K562 (cell line): Measurements from ENCODE around the gene RIMBP3C. TPM values are rescaled to one million over a fixed set of nuclear protein-coding genes. Genes with fewer than 3 reads are reported as not detected.
A peak's percentile ranks its signal among the peaks of the same experiment; 100 is the strongest.

Experiments used
- KDM5B ChIP-seq: fragments of 200-600 bp; sonication (generic); IDR thresholded peaks from 2 replicates; pipeline ENCODE4 v1.6.1; 2012; ENCODE audit warnings: low read depth, mild to moderate bottlenecking, moderate library complexity, low read length, control low read depth, inconsistent platforms; ENCODE audit not compliant: insufficient replicate concordance
- NCOA1 ChIP-seq: fragments of 450-650 bp; IDR thresholded peaks from 2 replicates; pipeline ENCODE4 v1.6.1; 2016; ENCODE audit warnings: low read depth
- ZNF224 ChIP-seq: sonication (generic); formaldehyde crosslinking; IDR thresholded peaks from 2 replicates; pipeline ENCODE4 v1.8.0; 2022; ENCODE audit warnings: mild to moderate bottlenecking, missing genetic modification reagents
- polyA plus RNA-seq, 8 experiments: library from polyadenylated mRNA; depleted of rRNA in 4 of 8; stranded (reverse) in 5 of 8; unstranded in 3 of 8; fragments of >200 nt; fragmentation: Nextera tagmentation in 2 of 8; fragmentation: Illumina TruSeq in 1 of 8; extraction: Ambion mirVana in 2 of 8; extraction: Trizol in 1 of 8; gene quantifications; 2 replicates each; pipeline versions ENCODE4 v1.2.1 to v1.2.3, GENCODE V29; 2011 to 2014; ENCODE audit warnings: inconsistent platforms in 1 of 8, missing spikeins in 1 of 8
- total RNA-seq, 7 experiments: library from RNA; depleted of rRNA in 6 of 7; stranded (reverse); fragments of >200 nt in 6 of 7; fragmentation: Illumina TruSeq in 2 of 7; extraction: Trizol in 2 of 7; gene quantifications; 2 replicates each; pipeline versions ENCODE4 v1.2.1 to v1.2.3, GENCODE V29; 2011 to 2021; ENCODE audit warnings: low replicate concordance in 1 of 7
- TF ChIP-seq, protein P1 (sequence below), 2 experiments: fragments of 150-350 bp in 1 of 2; IDR thresholded peaks; 2 replicates each; pipeline ENCODE4 v1.6.1; 2012 to 2016; ENCODE audit warnings: low read depth in 2 of 2, low read length in 2 of 2, mild to moderate bottlenecking in 1 of 2, moderate library complexity in 1 of 2
- TF ChIP-seq, protein P2 (sequence below): sonication (generic); formaldehyde crosslinking; IDR thresholded peaks from 2 replicates; pipeline ENCODE4 v1.8.1; 2023; ENCODE audit warnings: missing genetic modification reagents, mild to moderate bottlenecking, borderline replicate concordance
- TF ChIP-seq, protein P3 (sequence below): sonication (generic); formaldehyde crosslinking; IDR thresholded peaks from 2 replicates; pipeline ENCODE4 v1.8.1; 2023; ENCODE audit warnings: mild to moderate bottlenecking, missing genetic modification reagents

RIMBP3C gene
- total and polyA plus RNA-seq, 9 of the 15 experiments (the other 6 are each of a cell fraction or from before 2014, with no cell fraction given): 0.09 to 0.98 (median 0.17) TPM; not detected in 2

DNA sequence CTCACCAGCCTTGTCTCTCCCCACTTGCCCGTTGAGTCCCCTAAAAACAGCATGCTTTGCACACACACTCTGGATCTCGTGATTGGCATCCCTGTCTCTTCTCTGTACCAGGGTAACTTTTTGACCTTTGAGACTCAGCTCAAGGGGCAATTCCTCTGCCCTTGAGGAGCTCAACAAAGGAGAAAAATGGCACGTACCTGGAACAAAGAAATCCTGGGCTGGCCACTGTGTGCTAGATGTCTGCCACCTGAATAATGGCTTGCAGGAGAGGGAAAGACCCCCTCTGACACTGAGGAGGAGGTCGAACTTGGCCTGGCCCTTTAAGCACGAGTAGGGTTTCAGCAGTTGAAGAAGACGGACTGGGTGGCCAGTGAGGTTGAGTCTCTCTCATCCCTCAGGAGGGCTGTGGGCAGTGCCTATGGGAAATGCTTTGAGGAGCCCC is 22.1 kb upstream of the RIMBP3C start (continued):
- TF ChIP-seq, protein P1, sequence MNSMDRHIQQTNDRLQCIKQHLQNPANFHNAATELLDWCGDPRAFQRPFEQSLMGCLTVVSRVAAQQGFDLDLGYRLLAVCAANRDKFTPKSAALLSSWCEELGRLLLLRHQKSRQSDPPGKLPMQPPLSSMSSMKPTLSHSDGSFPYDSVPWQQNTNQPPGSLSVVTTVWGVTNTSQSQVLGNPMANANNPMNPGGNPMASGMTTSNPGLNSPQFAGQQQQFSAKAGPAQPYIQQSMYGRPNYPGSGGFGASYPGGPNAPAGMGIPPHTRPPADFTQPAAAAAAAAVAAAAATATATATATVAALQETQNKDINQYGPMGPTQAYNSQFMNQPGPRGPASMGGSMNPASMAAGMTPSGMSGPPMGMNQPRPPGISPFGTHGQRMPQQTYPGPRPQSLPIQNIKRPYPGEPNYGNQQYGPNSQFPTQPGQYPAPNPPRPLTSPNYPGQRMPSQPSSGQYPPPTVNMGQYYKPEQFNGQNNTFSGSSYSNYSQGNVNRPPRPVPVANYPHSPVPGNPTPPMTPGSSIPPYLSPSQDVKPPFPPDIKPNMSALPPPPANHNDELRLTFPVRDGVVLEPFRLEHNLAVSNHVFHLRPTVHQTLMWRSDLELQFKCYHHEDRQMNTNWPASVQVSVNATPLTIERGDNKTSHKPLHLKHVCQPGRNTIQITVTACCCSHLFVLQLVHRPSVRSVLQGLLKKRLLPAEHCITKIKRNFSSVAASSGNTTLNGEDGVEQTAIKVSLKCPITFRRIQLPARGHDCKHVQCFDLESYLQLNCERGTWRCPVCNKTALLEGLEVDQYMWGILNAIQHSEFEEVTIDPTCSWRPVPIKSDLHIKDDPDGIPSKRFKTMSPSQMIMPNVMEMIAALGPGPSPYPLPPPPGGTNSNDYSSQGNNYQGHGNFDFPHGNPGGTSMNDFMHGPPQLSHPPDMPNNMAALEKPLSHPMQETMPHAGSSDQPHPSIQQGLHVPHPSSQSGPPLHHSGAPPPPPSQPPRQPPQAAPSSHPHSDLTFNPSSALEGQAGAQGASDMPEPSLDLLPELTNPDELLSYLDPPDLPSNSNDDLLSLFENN (IDR thresholded peaks at IDR 0.05; ENCODE audit: low read depth in 2 of 2, low read length in 2 of 2): peak in 1 of 2 experiments; percentile 8; a peak in 1 of 4 replicates
- no peak for TF ChIP-seq NCOA1
- TF ChIP-seq, protein P2, sequence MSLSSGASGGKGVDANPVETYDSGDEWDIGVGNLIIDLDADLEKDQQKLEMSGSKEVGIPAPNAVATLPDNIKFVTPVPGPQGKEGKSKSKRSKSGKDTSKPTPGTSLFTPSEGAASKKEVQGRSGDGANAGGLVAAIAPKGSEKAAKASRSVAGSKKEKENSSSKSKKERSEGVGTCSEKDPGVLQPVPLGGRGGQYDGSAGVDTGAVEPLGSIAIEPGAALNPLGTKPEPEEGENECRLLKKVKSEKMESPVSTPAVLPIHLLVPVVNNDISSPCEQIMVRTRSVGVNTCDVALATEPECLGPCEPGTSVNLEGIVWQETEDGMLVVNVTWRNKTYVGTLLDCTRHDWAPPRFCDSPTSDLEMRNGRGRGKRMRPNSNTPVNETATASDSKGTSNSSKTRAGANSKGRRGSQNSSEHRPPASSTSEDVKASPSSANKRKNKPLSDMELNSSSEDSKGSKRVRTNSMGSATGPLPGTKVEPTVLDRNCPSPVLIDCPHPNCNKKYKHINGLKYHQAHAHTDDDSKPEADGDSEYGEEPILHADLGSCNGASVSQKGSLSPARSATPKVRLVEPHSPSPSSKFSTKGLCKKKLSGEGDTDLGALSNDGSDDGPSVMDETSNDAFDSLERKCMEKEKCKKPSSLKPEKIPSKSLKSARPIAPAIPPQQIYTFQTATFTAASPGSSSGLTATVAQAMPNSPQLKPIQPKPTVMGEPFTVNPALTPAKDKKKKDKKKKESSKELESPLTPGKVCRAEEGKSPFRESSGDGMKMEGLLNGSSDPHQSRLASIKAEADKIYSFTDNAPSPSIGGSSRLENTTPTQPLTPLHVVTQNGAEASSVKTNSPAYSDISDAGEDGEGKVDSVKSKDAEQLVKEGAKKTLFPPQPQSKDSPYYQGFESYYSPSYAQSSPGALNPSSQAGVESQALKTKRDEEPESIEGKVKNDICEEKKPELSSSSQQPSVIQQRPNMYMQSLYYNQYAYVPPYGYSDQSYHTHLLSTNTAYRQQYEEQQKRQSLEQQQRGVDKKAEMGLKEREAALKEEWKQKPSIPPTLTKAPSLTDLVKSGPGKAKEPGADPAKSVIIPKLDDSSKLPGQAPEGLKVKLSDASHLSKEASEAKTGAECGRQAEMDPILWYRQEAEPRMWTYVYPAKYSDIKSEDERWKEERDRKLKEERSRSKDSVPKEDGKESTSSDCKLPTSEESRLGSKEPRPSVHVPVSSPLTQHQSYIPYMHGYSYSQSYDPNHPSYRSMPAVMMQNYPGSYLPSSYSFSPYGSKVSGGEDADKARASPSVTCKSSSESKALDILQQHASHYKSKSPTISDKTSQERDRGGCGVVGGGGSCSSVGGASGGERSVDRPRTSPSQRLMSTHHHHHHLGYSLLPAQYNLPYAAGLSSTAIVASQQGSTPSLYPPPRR: peak; percentile 60; the same call in 1 of the 2 replicates
- TF ChIP-seq, protein P3, sequence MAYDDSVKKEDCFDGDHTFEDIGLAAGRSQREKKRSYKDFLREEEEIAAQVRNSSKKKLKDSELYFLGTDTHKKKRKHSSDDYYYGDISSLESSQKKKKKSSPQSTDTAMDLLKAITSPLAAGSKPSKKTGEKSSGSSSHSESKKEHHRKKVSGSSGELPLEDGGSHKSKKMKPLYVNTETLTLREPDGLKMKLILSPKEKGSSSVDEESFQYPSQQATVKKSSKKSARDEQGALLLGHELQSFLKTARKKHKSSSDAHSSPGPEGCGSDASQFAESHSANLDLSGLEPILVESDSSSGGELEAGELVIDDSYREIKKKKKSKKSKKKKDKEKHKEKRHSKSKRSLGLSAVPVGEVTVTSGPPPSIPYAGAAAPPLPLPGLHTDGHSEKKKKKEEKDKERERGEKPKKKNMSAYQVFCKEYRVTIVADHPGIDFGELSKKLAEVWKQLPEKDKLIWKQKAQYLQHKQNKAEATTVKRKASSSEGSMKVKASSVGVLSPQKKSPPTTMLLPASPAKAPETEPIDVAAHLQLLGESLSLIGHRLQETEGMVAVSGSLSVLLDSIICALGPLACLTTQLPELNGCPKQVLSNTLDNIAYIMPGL (CRISPR knock-in tag): peak; percentile 69; the same call in 1 of the 2 replicates
- TF ChIP-seq KDM5B: peak; percentile 10
- peak; percentile 73; the same call in 1 of the 2 replicates for TF ChIP-seq ZNF224 (CRISPR knock-in tag)
